ENCODE results near the gene OR10AD1.

Gene OR10AD1

DNA sequence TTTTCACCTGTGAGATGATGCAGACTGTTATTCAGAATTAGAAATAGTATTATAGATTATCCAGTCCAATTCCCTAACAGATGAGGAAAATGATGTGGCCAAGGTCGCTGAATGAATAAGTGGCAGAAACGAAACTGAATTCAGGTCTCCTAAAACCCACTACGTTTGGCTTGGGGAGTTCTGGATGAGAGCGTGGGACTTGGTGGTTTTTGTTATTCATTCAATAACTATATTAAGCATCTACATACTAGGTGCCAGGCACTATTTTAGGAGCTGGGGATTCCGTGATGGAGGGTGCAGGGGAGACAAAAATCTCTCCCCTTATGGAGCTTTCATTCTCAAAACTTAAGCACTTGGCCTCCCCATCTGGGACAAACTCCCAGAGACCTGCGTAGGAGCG lies 20.5 kb downstream of the OR10AD1 start:
- TF ChIP-seq, protein P1, sequence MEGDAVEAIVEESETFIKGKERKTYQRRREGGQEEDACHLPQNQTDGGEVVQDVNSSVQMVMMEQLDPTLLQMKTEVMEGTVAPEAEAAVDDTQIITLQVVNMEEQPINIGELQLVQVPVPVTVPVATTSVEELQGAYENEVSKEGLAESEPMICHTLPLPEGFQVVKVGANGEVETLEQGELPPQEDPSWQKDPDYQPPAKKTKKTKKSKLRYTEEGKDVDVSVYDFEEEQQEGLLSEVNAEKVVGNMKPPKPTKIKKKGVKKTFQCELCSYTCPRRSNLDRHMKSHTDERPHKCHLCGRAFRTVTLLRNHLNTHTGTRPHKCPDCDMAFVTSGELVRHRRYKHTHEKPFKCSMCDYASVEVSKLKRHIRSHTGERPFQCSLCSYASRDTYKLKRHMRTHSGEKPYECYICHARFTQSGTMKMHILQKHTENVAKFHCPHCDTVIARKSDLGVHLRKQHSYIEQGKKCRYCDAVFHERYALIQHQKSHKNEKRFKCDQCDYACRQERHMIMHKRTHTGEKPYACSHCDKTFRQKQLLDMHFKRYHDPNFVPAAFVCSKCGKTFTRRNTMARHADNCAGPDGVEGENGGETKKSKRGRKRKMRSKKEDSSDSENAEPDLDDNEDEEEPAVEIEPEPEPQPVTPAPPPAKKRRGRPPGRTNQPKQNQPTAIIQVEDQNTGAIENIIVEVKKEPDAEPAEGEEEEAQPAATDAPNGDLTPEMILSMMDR (IDR thresholded peaks at IDR 0.05; ENCODE audit: low read depth, low read length) = no peak
- peak overlapping the region; percentile 72 for H3K4me3 ChIP-seq (ENCODE audit: low read depth, low read length)

DNA sequence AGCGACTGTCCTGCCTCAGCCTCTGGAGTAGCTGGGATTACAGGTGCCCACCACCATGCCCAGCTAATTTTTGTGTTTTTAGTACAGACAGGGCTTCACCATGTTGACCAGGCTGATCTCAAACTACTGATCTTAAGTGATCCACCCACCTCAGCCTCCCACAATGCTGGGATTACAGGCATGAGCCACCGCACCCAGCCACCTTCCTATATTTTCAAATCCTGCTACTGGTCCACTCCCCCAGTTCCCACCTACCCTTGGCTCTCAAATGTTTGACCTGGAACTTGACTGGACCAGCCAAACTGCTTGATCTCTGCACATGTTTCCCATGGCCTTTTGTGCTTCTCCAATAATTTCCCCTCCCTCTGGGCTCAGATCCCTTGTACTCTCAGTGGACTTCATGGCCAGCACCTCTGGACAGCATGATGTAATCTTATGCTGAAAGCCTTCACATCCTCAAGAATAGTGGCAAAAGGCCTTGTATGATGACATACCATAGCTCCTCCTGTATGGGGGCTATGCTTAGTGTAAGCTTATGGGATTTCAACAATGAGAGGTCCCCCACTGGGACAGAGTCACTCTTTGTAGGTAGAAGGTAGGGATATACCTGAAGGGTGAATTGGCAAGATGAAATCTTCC lies 22.1 kb downstream of the OR10AD1 start:
- H3K4me3 ChIP-seq (ENCODE audit: low read depth, low read length) = no peak overlapping the region
- TF ChIP-seq, protein P1 (IDR thresholded peaks at IDR 0.05; ENCODE audit: low read depth, low read length) = no peak

DNA sequence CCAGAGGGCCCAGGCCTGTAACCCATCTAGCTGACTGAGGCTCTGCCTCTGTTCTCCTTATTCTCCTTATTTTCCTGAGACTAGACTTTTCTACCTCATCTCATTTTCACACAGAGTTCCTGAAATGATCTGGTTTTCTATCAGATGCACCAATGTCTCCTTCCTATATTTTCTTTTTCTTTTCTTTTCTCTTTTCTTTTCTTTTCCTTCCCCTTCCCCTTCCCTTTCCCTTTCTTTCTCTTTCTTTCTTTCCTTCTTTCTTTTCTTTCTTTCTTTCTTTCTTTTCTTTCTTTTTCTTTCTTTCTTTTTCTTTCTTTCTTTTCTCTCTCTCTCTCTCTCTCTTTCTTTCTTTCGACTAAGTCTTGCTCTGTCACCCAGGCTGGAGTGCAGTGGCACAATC lies 22.7 kb downstream of the OR10AD1 start:
- H3K4me3 ChIP-seq (ENCODE audit: low read depth, low read length) = no peak overlapping the region
- TF ChIP-seq, protein P1 (IDR thresholded peaks at IDR 0.05; ENCODE audit: low read depth, low read length) = no peak

DNA sequence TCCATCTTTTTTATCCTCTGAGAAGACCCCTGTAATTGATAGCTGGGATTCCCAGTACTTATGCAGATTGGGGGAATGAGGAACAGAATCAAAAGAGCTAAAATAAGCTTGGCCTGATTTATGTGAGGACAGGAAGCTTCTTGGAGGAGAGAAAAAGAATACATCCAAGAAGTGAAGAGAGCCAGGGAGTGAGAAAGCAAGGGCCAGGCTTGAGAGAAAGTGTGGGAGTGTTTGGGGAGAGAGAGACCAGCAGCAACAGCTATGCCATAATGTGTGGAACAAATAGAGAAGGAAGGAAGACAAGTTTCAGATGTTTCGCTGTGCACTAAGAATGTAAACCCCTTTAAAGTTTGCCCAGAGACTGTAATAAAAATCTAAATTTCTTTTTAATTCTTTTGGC lies 23.6 kb downstream of the OR10AD1 start:
- no peak overlapping the region for H3K4me3 ChIP-seq (ENCODE audit: low read depth, low read length)
- TF ChIP-seq, protein P1 (IDR thresholded peaks at IDR 0.05; ENCODE audit: low read depth, low read length) = no peak

DNA sequence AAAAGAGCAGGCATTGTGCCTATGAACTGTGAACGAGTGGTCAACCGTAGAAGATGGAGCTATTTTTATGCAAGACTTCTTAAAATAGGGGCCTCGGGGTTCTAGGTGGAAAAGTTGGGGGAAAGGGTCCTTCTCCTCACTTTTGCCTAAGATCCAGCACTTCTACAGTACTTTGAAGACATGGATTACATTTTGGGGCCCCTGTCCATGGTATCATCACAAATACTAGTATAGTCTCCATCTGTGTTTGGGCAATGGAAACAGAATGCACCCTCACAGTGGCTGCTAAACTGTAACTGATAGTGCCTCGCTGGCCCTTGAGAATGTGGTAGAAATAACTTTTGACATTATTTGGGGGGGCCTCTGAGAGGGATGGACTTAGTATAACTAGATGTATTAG lies 25.1 kb downstream of the OR10AD1 start:
- H3K4me3 ChIP-seq (ENCODE audit: low read depth, low read length) = no peak overlapping the region
- TF ChIP-seq, protein P1 (IDR thresholded peaks at IDR 0.05; ENCODE audit: low read depth, low read length) = no peak

DNA sequence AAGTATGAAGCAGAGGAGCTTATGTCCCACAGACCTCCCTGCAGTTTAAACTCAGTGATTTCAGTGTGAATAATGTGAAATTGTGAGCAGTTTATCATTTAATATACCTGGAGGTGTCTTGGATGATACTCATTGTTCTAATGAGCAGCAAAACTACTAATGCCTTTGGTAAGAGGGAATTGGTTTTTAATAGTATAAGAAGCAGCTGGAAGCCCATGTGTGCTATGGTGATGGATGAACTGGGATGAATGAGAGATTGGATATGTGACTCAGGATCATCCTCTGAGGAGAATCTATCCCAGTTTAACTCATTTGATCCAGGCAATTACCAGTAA lies 26.7 kb downstream of the OR10AD1 start:
- H3K4me3 ChIP-seq (ENCODE audit: low read depth, low read length) = no peak overlapping the region
- TF ChIP-seq, protein P1 (IDR thresholded peaks at IDR 0.05; ENCODE audit: low read depth, low read length) = no peak

DNA sequence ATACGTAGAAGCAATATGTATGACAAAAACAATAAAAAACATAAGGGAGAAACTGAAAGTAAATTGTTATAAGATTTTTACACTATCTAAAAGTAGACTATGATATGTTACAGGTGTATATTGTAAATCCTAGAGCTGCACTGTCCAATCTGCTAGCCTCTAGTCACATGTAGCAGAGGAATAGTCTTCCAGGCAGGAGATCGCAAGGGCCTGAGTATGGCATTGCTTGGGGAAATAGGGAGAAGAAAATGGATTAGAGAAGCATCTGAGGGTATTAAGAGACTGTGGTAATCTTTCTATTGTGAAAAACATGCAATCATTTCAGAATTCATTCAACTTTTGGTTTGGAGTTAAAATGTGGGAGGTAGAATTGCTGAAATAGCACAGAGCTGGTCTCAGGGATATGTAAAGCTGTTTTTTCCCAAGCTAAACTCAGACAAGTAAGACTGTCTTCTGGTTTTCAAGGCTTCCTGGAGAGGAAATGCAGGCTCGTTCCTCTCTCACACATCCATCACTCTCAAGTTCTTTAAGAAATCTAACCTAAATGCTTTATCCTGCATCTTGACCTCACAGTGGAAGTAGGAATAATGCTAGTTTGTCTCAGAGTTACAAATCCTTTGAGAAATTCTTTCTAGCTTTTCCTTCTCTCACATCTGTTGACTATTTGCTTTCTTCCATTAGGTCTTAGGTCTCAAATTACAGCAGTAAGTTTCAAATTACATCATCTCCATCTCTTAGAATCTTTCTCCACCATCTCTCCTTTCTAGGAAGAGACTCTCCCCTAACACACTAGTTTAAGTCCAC lies 27.3 kb downstream of the OR10AD1 start:
- no peak overlapping the region for H3K4me3 ChIP-seq (ENCODE audit: low read depth, low read length)
- TF ChIP-seq, protein P1 (IDR thresholded peaks at IDR 0.05; ENCODE audit: low read depth, low read length) = no peak

All from WI38 (cell line).